Diencephalon (tissue), 1 donor: Measurements from ENCODE around the gene TMPRSS11E. TPM values are rescaled to one million over a fixed set of nuclear protein-coding genes. Genes with fewer than 3 reads are reported as not detected.

ENCODE experiments used
- total RNA-seq: library from RNA; depleted of rRNA; stranded (reverse); fragments of >200 nt; gene quantifications from one replicate; pipeline ENCODE4 v1.2.3, GENCODE V29; 2014

The TMPRSS11E gene
- not detected for total RNA-seq

GRCh38 chr4:68447201-68447600 is at the start of gene TMPRSS11E:
Gene TMPRSS11E, plus strand, starts transcription at chr4:68447463. Its CDS starts 50 bp downstream, at chr4:68447513.

Other genes starting within 250 kb of the TMPRSS11E start
- gene TMPRSS11B, start 201.8 kb upstream of the TMPRSS11E start, total RNA-seq: not detected
- 78.9 TPM for gene YTHDC1, start 97.4 kb upstream of the TMPRSS11E start, total RNA-seq
- gene UGT2B17, start 128.9 kb downstream of the TMPRSS11E start, total RNA-seq: not detected
- gene UGT2B15, start 223.2 kb downstream of the TMPRSS11E start, total RNA-seq: not detected